HepG2 (cell line): ENCODE measurements around the gene ZNF653. TPM values are rescaled to one million over a fixed set of nuclear protein-coding genes. Genes with fewer than 3 reads are reported as not detected.
A peak's percentile ranks its signal among the peaks of the same experiment; 100 is the strongest.

Experiments used
- ATAC-seq: fragments of 200-7000 bp; cut with Tn5 transposase; 3 replicates; pipeline ENCODE4 v1.9.1; 2020; ENCODE audit warnings: mild to moderate bottlenecking, moderate library complexity
- BruUV-seq: library from RNA; stranded (reverse); fragments of 400-500 nt; replicated peaks from 2 replicates; lab custom pipeline; 2021; lab: Mats Ljungman, UMichigan
- CTCF ChIA-PET: fragments of 300-600 bp; formaldehyde crosslinking; extraction: SDS; loops from one replicate; lab custom pipeline; 2021; ENCODE audit warnings: low total read pairs, inconsistent platforms, low intra/inter-chr PET ratio; lab: Yijun Ruan, JAX
- POLR2A ChIA-PET: fragments of 350-600 bp; sonication (Branson Sonifier 250); formaldehyde crosslinking; loops from one replicate; lab custom pipeline; 2020; ENCODE audit warnings: antibody characterized with exemption, inconsistent platforms; lab: Yijun Ruan, JAX
- DNase-seq: peaks from one replicate; pipeline ENCODE4 v3.0.0-alpha.2; 2015; ENCODE audit warnings: low spot score
- FAIRE-seq: peaks from 3 replicates; lab custom pipeline; 2011; peaks lifted over from hg19 to GRCh38; lab: Jason Lieb, UNC
- H2AFZ ChIP-seq: one replicate; pipeline ENCODE4 v1.6.1; 2011; ENCODE audit warnings: low read length, inconsistent platforms
- H3K27ac ChIP-seq: fragments of 300-600 bp; 3 replicates; pipeline ENCODE4 v1.8.0; 2011; ENCODE audit warnings: mixed run types, mild to moderate bottlenecking, mixed read lengths, low read length, inconsistent platforms; ENCODE audit not compliant: insufficient read depth; ENCODE audit errors: extremely low read length
- H3K27me3 ChIP-seq, 2 experiments: fragments of 200-600 bp in 1 of 2; 2 replicates in 1 of 2; 3 replicates in 1 of 2; pipeline versions ENCODE4 v1.6.0 to v1.8.0; 2011; ENCODE audit warnings: low read length in 2 of 2, mild to moderate bottlenecking in 2 of 2, moderate library complexity in 2 of 2, inconsistent platforms in 1 of 2; ENCODE audit not compliant: insufficient read depth in 2 of 2, control insufficient read depth in 1 of 2
- H3K36me3 ChIP-seq, 2 experiments: fragments of 200-600 bp in 1 of 2; replicated peaks in 1 of 2; 2 replicates in 1 of 2; 3 replicates in 1 of 2; pipeline versions ENCODE4 v1.5.1 to v1.8.0; 2011; ENCODE audit warnings: low read length in 2 of 2, inconsistent platforms in 1 of 2; ENCODE audit not compliant: insufficient read depth in 2 of 2, control insufficient read depth in 1 of 2
- H3K4me1 ChIP-seq: 2 replicates; pipeline ENCODE4 v1.5.1; 2012; ENCODE audit warnings: low read length, inconsistent platforms; ENCODE audit not compliant: insufficient read depth
- H3K4me2 ChIP-seq: 2 replicates; pipeline ENCODE4 v1.6.0; 2011; ENCODE audit warnings: low read depth, low read length, inconsistent platforms
- H3K4me3 ChIP-seq, 3 experiments: fragments of 200-600 bp in 1 of 3; sonication (generic), shearing (Covaris generic) in 1 of 3; replicated peaks in 1 of 3; 2 replicates each; pipeline ENCODE4 v1.5.1; 2011 to 2016; ENCODE audit warnings: low read length in 3 of 3, inconsistent platforms in 2 of 3, low read depth in 2 of 3, mild to moderate bottlenecking in 2 of 3, control low read depth in 1 of 3, mixed read lengths in 1 of 3; ENCODE audit not compliant: insufficient read depth in 1 of 3
- H3K79me2 ChIP-seq: one replicate; pipeline ENCODE4 v1.6.1; 2011; ENCODE audit warnings: low read length, inconsistent platforms; ENCODE audit not compliant: insufficient read depth
- H3K9ac ChIP-seq: 2 replicates; pipeline ENCODE4 v1.6.0; 2011; ENCODE audit warnings: mild to moderate bottlenecking, low read depth, low read length, inconsistent platforms; ENCODE audit not compliant: insufficient read depth
- H3K9me3 ChIP-seq: 2 replicates; pipeline ENCODE4 v1.5.1; 2012; ENCODE audit warnings: mild to moderate bottlenecking, low read length
- H4K20me1 ChIP-seq: 2 replicates; pipeline ENCODE4 v1.6.0; 2011; ENCODE audit warnings: inconsistent platforms, mild to moderate bottlenecking, low read length, moderate library complexity; ENCODE audit not compliant: insufficient read depth
- DZIP1 ChIP-seq: sonication (generic); formaldehyde crosslinking; IDR thresholded peaks from 2 replicates; pipeline ENCODE4 v1.5.0; 2020; ENCODE audit warnings: mild to moderate bottlenecking, missing genetic modification reagents
- MXI1 ChIP-seq: IDR thresholded peaks from 3 replicates; pipeline ENCODE4 v1.6.1; 2012; ENCODE audit warnings: low read depth, low read length, inconsistent platforms, borderline replicate concordance
- SATB2 ChIP-seq: sonication (generic); formaldehyde crosslinking; IDR thresholded peaks from 2 replicates; pipeline ENCODE4 v1.5.0; 2020; ENCODE audit warnings: missing genetic modification reagents
- SOX5 ChIP-seq: IDR thresholded peaks from 2 replicates; pipeline ENCODE4 v1.6.1; 2016; ENCODE audit warnings: borderline replicate concordance
- STAG1 ChIP-seq: sonication (generic); formaldehyde crosslinking; IDR thresholded peaks from 2 replicates; pipeline ENCODE4 v1.4.0; 2020; ENCODE audit warnings: missing genetic modification reagents
- THAP9 ChIP-seq: sonication (generic); formaldehyde crosslinking; IDR thresholded peaks from 2 replicates; pipeline ENCODE4; 2020; ENCODE audit warnings: missing genetic modification reagents, mild to moderate bottlenecking, borderline replicate concordance
- ZNF12 ChIP-seq: sonication (generic); formaldehyde crosslinking; IDR thresholded peaks from 2 replicates; pipeline ENCODE4 v1.5.0; 2020; ENCODE audit warnings: missing genetic modification reagents
- ZNF263 ChIP-seq: sonication (generic); formaldehyde crosslinking; IDR thresholded peaks from 2 replicates; pipeline ENCODE4 v1.4.0; 2020; ENCODE audit warnings: missing genetic modification reagents
- ZNF720 ChIP-seq: sonication (generic); formaldehyde crosslinking; IDR thresholded peaks from 2 replicates; pipeline ENCODE4 v1.4.0; 2020; ENCODE audit warnings: missing genetic modification reagents
- ZNF850 ChIP-seq: sonication (generic); formaldehyde crosslinking; conservative IDR thresholded peaks from 2 replicates; pipeline ENCODE4 v1.9.0; 2021; ENCODE audit warnings: mild to moderate bottlenecking, missing genetic modification reagents
- ZSCAN5A ChIP-seq: sonication (generic); formaldehyde crosslinking; IDR thresholded peaks from 2 replicates; pipeline ENCODE4 v1.8.0; 2022; ENCODE audit warnings: mild to moderate bottlenecking, missing genetic modification reagents, borderline replicate concordance
- WGBS: methylation state at CpG from one replicate; pipeline ENCODE4 v1.1.6; 2017; ENCODE audit warnings: low lambda C conversion rate; 5-methylcytosine and 5-hydroxymethylcytosine counted together
- in situ Hi-C: cut with HindIII; loops from 2 replicates; pipeline ENCODE4 v1.10.0; 2017; ENCODE audit warnings: low pct_unique_long_range_greater_than_20kb; ENCODE audit not compliant: extremely low pct_ligation_motif_present
- intact Hi-C: fragments of 100-400 bp; cut with micrococcal nuclease; formaldehyde crosslinking; loops from one replicate; pipeline ENCODE4 v1.10.0; 2022; ENCODE audit not compliant: unreplicated experiment
- polyA plus RNA-seq, 8 experiments: library from polyadenylated mRNA; depleted of rRNA in 3 of 8; stranded (reverse) in 7 of 8; unstranded in 1 of 8; fragments of >200 nt; fragmentation: Illumina TruSeq in 4 of 8; extraction: Trizol in 4 of 8; gene quantifications; 2 replicates each; pipeline versions ENCODE4 v1.2.1 to v1.2.3, GENCODE V29; 2011 to 2016; ENCODE audit warnings: low read depth in 4 of 8, missing spikeins in 1 of 8, mixed read lengths in 1 of 8; ENCODE audit not compliant: insufficient read depth in 1 of 8
- total RNA-seq, 5 experiments: library from RNA; depleted of rRNA; stranded (reverse); fragments of >200 nt; fragmentation: Illumina TruSeq; extraction: Trizol; gene quantifications; 2 replicates each; pipeline ENCODE4 v1.2.3, GENCODE V29; 2016; ENCODE audit warnings: low read depth in 1 of 5
- TF ChIP-seq, protein P1 (sequence below): sonication (generic); formaldehyde crosslinking; IDR thresholded peaks from 2 replicates; pipeline ENCODE4 v1.8.0; 2022; ENCODE audit warnings: missing genetic modification reagents, mild to moderate bottlenecking, borderline replicate concordance

The ZNF653 gene
- total and polyA plus RNA-seq, 2 of the 13 experiments (the other 11 are each of a cell fraction or from before 2014, with no cell fraction given), result 4.7 to 7.1 TPM

- TF ChIP-seq SOX5 (no peak), ZNF720 (CRISPR knock-in tag) (no peak), STAG1 (peak; percentile 45)
These were observed 9.1 kb downstream of the ZNF653 start (continued) for GRCh38 chr19:11496391-11497163.

DNA sequence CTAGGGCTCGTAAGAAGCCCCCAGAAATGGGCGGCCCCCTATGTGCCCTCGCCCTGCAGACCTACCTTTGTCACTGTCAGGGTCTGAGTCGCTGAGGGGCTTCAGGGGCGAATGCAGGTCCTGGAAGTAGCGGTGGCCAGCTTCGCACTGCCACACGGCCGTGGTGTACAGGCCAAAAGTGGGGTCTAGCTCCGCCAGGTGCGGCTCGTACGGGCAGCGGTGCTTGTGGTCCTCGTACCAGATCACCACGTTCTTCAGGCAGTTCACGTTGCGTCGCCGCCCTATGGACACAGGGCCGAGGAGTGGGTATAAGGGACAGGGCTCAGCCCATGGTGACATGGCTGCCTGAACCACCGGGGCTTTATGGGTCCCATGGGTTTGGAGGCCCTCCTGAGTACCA lies 9.8 kb downstream of the ZNF653 start:
- Histone ChIP-seq H2AFZ (no peak overlapping the region), H3K27ac (no peak overlapping the region), H3K4me3 (no peak overlapping the region), H3K36me3 (peaks cover 5 to 15% of the 10 kb centered on the region in 2 experiments; a peak in 4 of 5 replicates), H4K20me1 (no peaks in the 10 kb centered on the region), H3K27me3 (no peaks in the 10 kb centered on the region; a peak in 1 of 5 replicates), H3K9ac (no peak overlapping the region), H3K79me2 (no peaks in the 10 kb centered on the region), H3K4me2 (no peak overlapping the region), H3K4me1 (peaks cover 8% of the 10 kb centered on the region), H3K9me3 (no peaks in the 10 kb centered on the region)
- no peak for ATAC-seq
- intact Hi-C loops (loop anchor here (5.0 kb wide), 1 partner anchor 91 kb away; no protein-coding TSS in a partner anchor), in situ Hi-C loops (no loop called here)
- no peak for DNase-seq
- no peak for FAIRE-seq
- WGBS, result 96% methylated on average over 20 of the region's 22 CpGs
- no TSS peak for BruUV-seq
- ChIA-PET CTCF (interaction anchor here (1.1 to 1.8 kb wide), 2 partner anchors 91 to 92 kb away, joined by 3 to 4 read pairs; no protein-coding TSS in a partner anchor), POLR2A (no interaction called here)
- TF ChIP-seq ZNF263, result no peak
- no peak for TF ChIP-seq DZIP1
- TF ChIP-seq THAP9, result no peak
- TF ChIP-seq, protein P1, sequence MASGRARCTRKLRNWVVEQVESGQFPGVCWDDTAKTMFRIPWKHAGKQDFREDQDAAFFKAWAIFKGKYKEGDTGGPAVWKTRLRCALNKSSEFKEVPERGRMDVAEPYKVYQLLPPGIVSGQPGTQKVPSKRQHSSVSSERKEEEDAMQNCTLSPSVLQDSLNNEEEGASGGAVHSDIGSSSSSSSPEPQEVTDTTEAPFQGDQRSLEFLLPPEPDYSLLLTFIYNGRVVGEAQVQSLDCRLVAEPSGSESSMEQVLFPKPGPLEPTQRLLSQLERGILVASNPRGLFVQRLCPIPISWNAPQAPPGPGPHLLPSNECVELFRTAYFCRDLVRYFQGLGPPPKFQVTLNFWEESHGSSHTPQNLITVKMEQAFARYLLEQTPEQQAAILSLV (CRISPR knock-in tag), result no peak
- TF ChIP-seq ZNF850 (CRISPR knock-in tag), result no peak
- no peak for TF ChIP-seq ZNF12 (CRISPR knock-in tag)
- TF ChIP-seq MXI1, result no peak
- TF ChIP-seq SATB2 (CRISPR knock-in tag), result no peak
- no peak for TF ChIP-seq ZSCAN5A (CRISPR knock-in tag)
